OCI-LY7 (cell line): Measurements from ENCODE around the gene KLK13. TPM values are rescaled to one million over a fixed set of nuclear protein-coding genes. Genes with fewer than 3 reads are reported as not detected.

ENCODE experiments used
- BruUV-seq: library from RNA; stranded (reverse); fragments of 400-500 nt; replicated peaks from 2 replicates; lab custom pipeline; 2021; lab: Mats Ljungman, UMichigan
- CTCF ChIA-PET: fragments of 300-600 bp; sonication (Branson Sonifier 250); formaldehyde crosslinking; loops from one replicate; lab custom pipeline; 2022; ENCODE audit warnings: antibody characterized with exemption; ENCODE audit not compliant: unreplicated experiment; lab: Charles Lee
- POLR2A ChIA-PET: fragments of 300-600 bp; sonication (Branson Sonifier 250); formaldehyde crosslinking; loops from one replicate; lab custom pipeline; 2022; ENCODE audit warnings: antibody characterized with exemption; lab: Charles Lee
- DNase-seq: peaks from one replicate; pipeline ENCODE4 v3.0.0-alpha.2; 2015; ENCODE audit warnings: low spot score
- H2AFZ ChIP-seq: fragments of 200-600 bp; sonication (generic), shearing (Covaris generic); 2 replicates; pipeline ENCODE4 v1.6.1; 2014; ENCODE audit warnings: mild to moderate bottlenecking, antibody characterized with exemption, low read length, moderate library complexity
- H3K27ac ChIP-seq: fragments of 200-600 bp; sonication (generic); 2 replicates; pipeline ENCODE4 v1.5.1; 2014; ENCODE audit warnings: mixed run types, low read depth, mild to moderate bottlenecking, moderate library complexity, low read length, inconsistent platforms; ENCODE audit not compliant: poor library complexity, severe bottlenecking
- H3K36me3 ChIP-seq: fragments of 200-600 bp; sonication (generic); 2 replicates; pipeline ENCODE4 v1.6.1; 2014; ENCODE audit warnings: mild to moderate bottlenecking, antibody characterized with exemption, low read length, moderate library complexity, mixed read lengths; ENCODE audit not compliant: insufficient read depth
- H3K4me1 ChIP-seq: fragments of 200-600 bp; sonication (generic); 2 replicates; pipeline ENCODE4 v1.5.1; 2014; ENCODE audit warnings: mild to moderate bottlenecking, low read length; ENCODE audit not compliant: insufficient read depth, poor library complexity, severe bottlenecking
- H3K4me2 ChIP-seq: fragments of 200-600 bp; sonication (generic); 2 replicates; pipeline ENCODE4 v1.6.1; 2014; ENCODE audit warnings: mild to moderate bottlenecking, low read length
- H3K4me3 ChIP-seq: fragments of 200-600 bp; sonication (generic); 2 replicates; pipeline ENCODE4 v1.5.1; 2014; ENCODE audit warnings: mild to moderate bottlenecking, low read depth, low read length; ENCODE audit not compliant: poor library complexity, severe bottlenecking
- H3K79me2 ChIP-seq: fragments of 200-600 bp; sonication (generic); 2 replicates; pipeline ENCODE4 v1.6.1; 2016; ENCODE audit warnings: low read depth, mild to moderate bottlenecking, low read length, moderate library complexity, mixed read lengths; ENCODE audit not compliant: insufficient read depth
- H3K9me2 ChIP-seq: fragments of 200-600 bp; sonication (generic); 2 replicates; pipeline ENCODE4 v1.6.1; 2016; ENCODE audit warnings: mild to moderate bottlenecking, low read length, mixed read lengths; ENCODE audit not compliant: insufficient read depth
- H3K9me3 ChIP-seq: fragments of 200-600 bp; sonication (generic); 2 replicates; pipeline ENCODE4 v1.6.1; 2014; ENCODE audit warnings: mild to moderate bottlenecking, mixed run types, low read length, mixed read lengths
- H4K20me1 ChIP-seq: fragments of 200-600 bp; sonication (generic); 2 replicates; pipeline ENCODE4 v1.6.1; 2014; ENCODE audit warnings: mild to moderate bottlenecking, antibody characterized with exemption, low read length, moderate library complexity, mixed read lengths; ENCODE audit not compliant: insufficient read depth
- EZH2phosphoT487 ChIP-seq: fragments of 200-600 bp; sonication (generic); IDR thresholded peaks from 2 replicates; pipeline ENCODE4 v1.6.1; 2018; ENCODE audit warnings: low read depth, borderline replicate concordance, mild to moderate bottlenecking, mixed run types, antibody characterized with exemption, low read length, moderate library complexity, mixed read lengths
- intact Hi-C: fragments of 100-400 bp; cut with micrococcal nuclease; formaldehyde crosslinking; loops from one replicate; pipeline ENCODE4 v1.10.0; 2022; ENCODE audit not compliant: unreplicated experiment
- total RNA-seq, 2 experiments: library from RNA; depleted of rRNA in 1 of 2; stranded (reverse); fragments of >200 nt in 1 of 2; shearing (Covaris generic) in 1 of 2; gene quantifications; 2 replicates each; pipeline ENCODE4 v1.2.3, GENCODE V29; 2014 to 2022
- TF ChIP-seq, protein P1 (sequence below): fragments of 200-600 bp; sonication (generic); conservative IDR thresholded peaks from 2 replicates; pipeline ENCODE4 v1.5.1; 2014; ENCODE audit warnings: mild to moderate bottlenecking, antibody characterized with exemption, low read length, moderate library complexity, mixed read lengths

KLK13 gene
- total RNA-seq, 2 experiments from 2014 or later, result not detected

DNA sequence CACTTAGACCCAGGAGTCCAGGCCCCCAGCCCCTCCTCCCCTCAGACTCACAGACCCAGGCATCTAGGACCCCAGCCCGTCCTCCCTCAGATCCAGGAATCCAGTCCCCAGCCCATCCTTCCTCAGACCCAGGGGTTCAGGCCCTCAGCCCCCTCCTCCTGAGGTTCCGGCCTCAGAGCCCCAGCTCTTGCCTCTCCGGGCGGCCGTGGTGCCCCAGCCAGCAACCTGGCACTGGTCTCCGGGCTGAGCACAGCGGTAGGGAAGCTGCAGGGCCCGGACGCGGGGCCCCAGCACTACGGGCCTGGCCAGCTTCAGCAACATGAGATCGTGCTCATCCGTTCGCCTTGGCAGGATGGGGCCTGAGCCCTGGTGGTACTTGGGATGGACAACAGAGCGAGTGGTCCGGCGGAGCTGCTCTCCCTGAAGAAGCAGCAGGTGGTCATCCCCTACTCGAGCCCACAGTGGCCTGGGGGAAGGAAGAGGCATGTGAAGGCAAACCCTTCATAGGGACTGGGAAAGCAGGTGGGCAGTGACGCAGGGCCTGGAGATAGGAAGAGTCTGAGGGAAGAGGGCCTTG lies 49.1 kb downstream of the KLK13 start:
- H3K79me2 ChIP-seq, result no peaks in the 10 kb centered on the region
- CTCF ChIA-PET, result no interaction called here
- no peaks in the 10 kb centered on the region for H3K9me2 ChIP-seq
- no peaks in the 10 kb centered on the region for H4K20me1 ChIP-seq
- POLR2A ChIA-PET, result no interaction called here
- no peak overlapping the region for H3K27ac ChIP-seq
- H3K36me3 ChIP-seq, result no peaks in the 10 kb centered on the region
- intact Hi-C loops, result no loop called here
- no peak overlapping the region for H3K4me3 ChIP-seq
- no peaks in the 10 kb centered on the region for H3K9me3 ChIP-seq
- DNase-seq, result no peak
- H3K4me2 ChIP-seq, result no peak overlapping the region
- TF ChIP-seq, protein P1, sequence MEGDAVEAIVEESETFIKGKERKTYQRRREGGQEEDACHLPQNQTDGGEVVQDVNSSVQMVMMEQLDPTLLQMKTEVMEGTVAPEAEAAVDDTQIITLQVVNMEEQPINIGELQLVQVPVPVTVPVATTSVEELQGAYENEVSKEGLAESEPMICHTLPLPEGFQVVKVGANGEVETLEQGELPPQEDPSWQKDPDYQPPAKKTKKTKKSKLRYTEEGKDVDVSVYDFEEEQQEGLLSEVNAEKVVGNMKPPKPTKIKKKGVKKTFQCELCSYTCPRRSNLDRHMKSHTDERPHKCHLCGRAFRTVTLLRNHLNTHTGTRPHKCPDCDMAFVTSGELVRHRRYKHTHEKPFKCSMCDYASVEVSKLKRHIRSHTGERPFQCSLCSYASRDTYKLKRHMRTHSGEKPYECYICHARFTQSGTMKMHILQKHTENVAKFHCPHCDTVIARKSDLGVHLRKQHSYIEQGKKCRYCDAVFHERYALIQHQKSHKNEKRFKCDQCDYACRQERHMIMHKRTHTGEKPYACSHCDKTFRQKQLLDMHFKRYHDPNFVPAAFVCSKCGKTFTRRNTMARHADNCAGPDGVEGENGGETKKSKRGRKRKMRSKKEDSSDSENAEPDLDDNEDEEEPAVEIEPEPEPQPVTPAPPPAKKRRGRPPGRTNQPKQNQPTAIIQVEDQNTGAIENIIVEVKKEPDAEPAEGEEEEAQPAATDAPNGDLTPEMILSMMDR, result no peak
- TF ChIP-seq EZH2phosphoT487, result no peak
- H3K4me1 ChIP-seq, result no peaks in the 10 kb centered on the region
- no TSS peak for BruUV-seq
- no peak overlapping the region for H2AFZ ChIP-seq

DNA sequence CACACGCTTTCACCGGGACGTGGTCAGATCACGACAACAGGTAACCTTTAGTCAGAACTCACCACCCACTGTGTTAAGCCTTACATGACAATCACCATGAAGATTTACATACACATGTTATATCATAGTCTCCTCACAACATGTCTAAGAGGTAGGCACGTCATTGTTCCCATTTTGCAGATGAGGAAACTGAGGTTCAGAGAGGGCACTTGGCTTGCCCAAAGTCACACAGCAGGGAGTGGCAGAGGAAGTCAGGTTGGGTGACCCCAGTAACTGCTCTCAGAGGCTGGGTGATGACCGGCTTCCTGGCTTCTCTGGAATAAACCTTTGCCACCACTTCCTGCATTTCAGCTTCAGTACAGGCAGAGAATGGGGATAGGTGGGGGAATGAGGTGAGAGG lies 50.6 kb downstream of the KLK13 start:
- Histone ChIP-seq H2AFZ (no peak overlapping the region), H3K27ac (no peak overlapping the region), H3K9me2 (no peaks in the 10 kb centered on the region), H4K20me1 (no peaks in the 10 kb centered on the region), H3K9me3 (no peaks in the 10 kb centered on the region), H3K4me2 (no peak overlapping the region), H3K79me2 (no peaks in the 10 kb centered on the region), H3K4me3 (no peak overlapping the region), H3K36me3 (no peaks in the 10 kb centered on the region), H3K4me1 (no peaks in the 10 kb centered on the region)
- DNase-seq, result no peak
- no TSS peak for BruUV-seq
- CTCF ChIA-PET, result no interaction called here
- TF ChIP-seq EZH2phosphoT487, result no peak
- TF ChIP-seq, protein P1, result no peak
- POLR2A ChIA-PET, result no interaction called here
- intact Hi-C loops, result no loop called here

DNA sequence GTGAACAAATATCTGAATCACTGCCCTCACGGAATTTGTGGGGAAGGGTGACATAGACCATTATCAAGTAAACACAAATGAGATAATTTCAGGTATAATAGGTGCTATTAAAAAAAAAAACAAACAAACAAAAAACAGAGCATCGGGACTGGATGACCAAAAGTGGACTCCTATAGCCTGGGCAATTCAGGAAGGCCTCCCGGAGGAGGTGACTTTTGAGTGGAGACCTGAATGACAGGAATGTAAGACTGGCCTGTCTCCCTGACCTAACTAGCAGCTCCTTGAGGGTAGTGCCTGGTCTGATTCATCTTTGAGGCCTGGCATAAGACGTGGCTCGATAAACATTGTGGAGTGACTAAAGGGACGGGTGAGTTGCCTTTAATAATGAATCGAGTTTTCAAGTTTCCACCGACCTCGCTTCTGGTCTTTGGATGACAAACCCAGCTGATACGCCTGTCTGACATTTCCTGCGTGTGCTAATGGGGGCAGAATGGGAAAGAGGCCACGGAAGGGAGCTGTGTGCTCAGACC lies 52.2 kb downstream of the KLK13 start:
- BruUV-seq, result no TSS peak
- H3K9me2 ChIP-seq, result no peaks in the 10 kb centered on the region
- no peak for DNase-seq
- no peaks in the 10 kb centered on the region for H4K20me1 ChIP-seq
- H3K4me1 ChIP-seq, result no peaks in the 10 kb centered on the region
- no peak overlapping the region for H3K4me2 ChIP-seq
- no peaks in the 10 kb centered on the region for H3K79me2 ChIP-seq
- POLR2A ChIA-PET, result no interaction called here
- no peaks in the 10 kb centered on the region for H3K9me3 ChIP-seq
- intact Hi-C loops, result no loop called here
- no peak for TF ChIP-seq EZH2phosphoT487
- TF ChIP-seq, protein P1, result no peak
- H2AFZ ChIP-seq, result no peak overlapping the region
- H3K27ac ChIP-seq, result no peak overlapping the region
- no peaks in the 10 kb centered on the region for H3K36me3 ChIP-seq
- no peak overlapping the region for H3K4me3 ChIP-seq
- CTCF ChIA-PET, result no interaction called here
